Upper lobe of right lung (tissue), 1 donor: ENCODE data around the gene TRABD2B. TPM values are rescaled to one million over a fixed set of nuclear protein-coding genes. Genes with fewer than 3 reads are reported as not detected.

Experiments used
- ATAC-seq: fragments of 200-7000 bp; cut with Tn5 transposase; one replicate; pipeline ENCODE4 v1.9.1; 2020; ENCODE audit warnings: mild to moderate bottlenecking, moderate library complexity
- DNase-seq: peaks from one replicate; pipeline ENCODE4 v3.0.0-alpha.2; 2020
- H3K27ac ChIP-seq: fragments of 200-600 bp; one replicate; pipeline ENCODE4 v1.8.0; 2022
- H3K27me3 ChIP-seq: fragments of 200-600 bp; one replicate; pipeline ENCODE4 v1.8.0; 2022; ENCODE audit warnings: mild to moderate bottlenecking
- H3K36me3 ChIP-seq: fragments of 200-600 bp; one replicate; pipeline ENCODE4 v1.8.0; 2022
- H3K4me1 ChIP-seq: fragments of 200-600 bp; one replicate; pipeline ENCODE4 v1.8.0; 2022
- H3K4me3 ChIP-seq: fragments of 200-600 bp; one replicate; pipeline ENCODE4 v1.8.0; 2022; ENCODE audit warnings: mild to moderate bottlenecking
- H3K9me3 ChIP-seq: fragments of 200-600 bp; one replicate; pipeline ENCODE4 v1.8.0; 2022
- CTCF ChIP-seq: fragments of 200-600 bp; IDR thresholded peaks from one replicate; pipeline ENCODE4 v1.8.0; 2022; ENCODE audit warnings: antibody characterized with exemption
- intact Hi-C: fragments of 100-400 bp; cut with DNase I; formaldehyde crosslinking; loops from one replicate; pipeline ENCODE4 v1.11.0; 2022
- total RNA-seq: library from RNA; stranded (reverse); fragmentation: NEBNext Ultra II Directional; extraction: Animal tissue kit (Norgen Biotek cat#: 25700); gene quantifications from one replicate; pipeline ENCODE4 v1.2.1, GENCODE V29; 2021
- donor health status: DM: no; HTN: yes; CAD: no; lungs with severe emphysema.

TRABD2B gene
- total RNA-seq, 1 donor from 2014 or later, result 1.2 TPM

DNA sequence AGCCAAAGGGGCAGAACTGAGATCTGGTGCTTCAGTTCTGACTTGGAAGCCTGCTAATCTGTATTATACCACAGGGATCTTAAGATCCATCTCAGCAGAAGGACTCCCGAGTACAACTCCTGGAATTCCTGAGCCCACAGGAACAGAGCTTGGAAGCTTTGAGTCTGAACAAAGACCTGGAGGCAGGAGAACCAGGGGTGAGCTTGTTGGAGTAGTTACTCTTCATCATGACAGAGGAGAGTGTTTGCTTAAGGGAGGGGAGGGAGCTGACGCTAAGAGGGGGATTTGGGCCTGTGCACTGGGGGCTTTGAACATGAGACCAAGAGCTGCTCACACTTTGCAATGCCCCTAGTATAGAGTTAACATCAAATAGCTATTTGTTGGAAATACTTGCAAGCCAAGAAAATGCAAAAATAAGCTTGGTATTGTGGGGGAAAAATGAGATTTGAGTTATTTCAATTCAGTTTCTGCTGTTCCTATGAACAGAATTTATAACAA is 41.1 kb upstream of the TRABD2B start:
- intact Hi-C loops, result no loop called here
- TF ChIP-seq CTCF, result no peak
- peaks cover 11% of the 10 kb centered on the region for H3K4me1 ChIP-seq

DNA sequence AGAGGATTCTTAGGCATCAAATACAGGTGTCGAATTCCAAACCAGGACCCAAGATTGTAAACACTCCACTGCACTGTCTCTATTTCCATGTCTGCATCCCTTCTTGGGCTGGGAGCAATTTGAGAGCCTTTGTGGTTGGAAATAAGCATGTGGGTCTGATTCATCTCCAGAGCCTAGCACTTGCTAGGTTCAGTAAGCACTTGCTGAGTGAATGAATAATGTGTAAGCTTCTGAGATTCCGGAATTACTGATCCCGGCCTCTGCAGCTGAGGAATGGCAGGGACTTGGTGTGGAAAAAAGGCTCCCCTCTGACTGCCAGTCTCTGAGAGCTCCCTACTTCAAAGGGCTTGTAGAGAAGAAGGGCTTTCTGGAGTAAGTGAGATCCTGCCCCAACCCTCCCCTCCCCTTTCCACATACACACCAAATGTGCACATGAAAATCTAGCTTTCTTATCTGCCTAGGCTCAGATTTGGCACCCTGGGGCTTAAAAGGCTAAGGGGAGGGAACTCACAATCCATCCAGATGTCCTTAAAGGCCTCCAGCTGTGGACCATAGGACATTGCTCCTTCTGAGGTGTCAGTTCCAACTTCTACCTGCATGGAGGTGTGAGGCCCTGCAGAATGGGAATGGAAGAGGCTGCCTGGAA is 39.6 kb upstream of the TRABD2B start:
- H3K27ac ChIP-seq, result no peak overlapping the region
- TF ChIP-seq CTCF, result no peak
- ATAC-seq (no peak), DNase-seq (no peak)
- no peaks in the 10 kb centered on the region for H3K9me3 ChIP-seq
- H3K27me3 ChIP-seq, result no peaks in the 10 kb centered on the region
- intact Hi-C loops, result no loop called here
- no peak overlapping the region for H3K4me3 ChIP-seq
- H3K36me3 ChIP-seq, result no peaks in the 10 kb centered on the region
- peaks cover 11% of the 10 kb centered on the region for H3K4me1 ChIP-seq

More for the DNA sequence above, 41.1 kb upstream of the TRABD2B start:
- Histone ChIP-seq H3K27ac (no peak overlapping the region), H3K4me3 (no peak overlapping the region), H3K27me3 (no peaks in the 10 kb centered on the region), H3K9me3 (no peaks in the 10 kb centered on the region), H3K36me3 (no peaks in the 10 kb centered on the region)
- DNase-seq, result no peak
- ATAC-seq, result no peak

GRCh38 chr1:48035371-48036141 is 38.4 kb upstream of the TRABD2B start:
- Histone ChIP-seq H3K9me3 (no peaks in the 10 kb centered on the region), H3K36me3 (no peaks in the 10 kb centered on the region), H3K4me3 (no peak overlapping the region), H3K4me1 (peaks cover 11% of the 10 kb centered on the region), H3K27ac (no peak overlapping the region), H3K27me3 (no peaks in the 10 kb centered on the region)
- no peak for DNase-seq
- no peak for TF ChIP-seq CTCF
- intact Hi-C loops, result no loop called here
- no peak for ATAC-seq

DNA sequence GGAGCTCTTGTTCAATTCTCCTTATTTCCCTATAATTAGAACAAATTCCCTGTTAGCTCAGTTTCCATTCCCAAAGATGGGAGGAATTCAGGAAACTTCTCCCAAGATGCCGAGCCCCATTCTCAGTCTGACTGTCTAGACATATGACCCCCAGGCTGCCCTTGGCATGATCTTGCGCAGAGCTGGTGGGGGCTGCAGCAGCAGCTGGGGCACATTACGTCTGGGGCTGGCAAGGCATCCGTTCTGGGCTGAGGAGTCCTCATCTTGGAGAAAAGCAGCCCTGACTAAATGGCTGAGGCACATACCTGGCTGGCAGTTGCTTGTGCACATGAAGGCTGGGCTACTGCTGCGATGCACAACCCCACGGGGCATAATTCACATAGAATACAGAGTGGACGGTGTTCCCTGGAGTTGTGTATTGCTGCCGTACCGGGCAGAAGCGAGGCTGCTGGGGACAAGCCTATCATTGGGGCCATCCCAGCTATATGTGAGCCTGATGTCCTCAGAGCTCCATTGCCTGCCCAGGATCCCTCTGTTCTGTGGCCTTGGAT is 36.4 kb upstream of the TRABD2B start:
- intact Hi-C loops, result no loop called here
- Histone ChIP-seq H3K4me1 (peaks cover 2% of the 10 kb centered on the region), H3K4me3 (no peak overlapping the region), H3K27ac (no peak overlapping the region), H3K9me3 (no peaks in the 10 kb centered on the region), H3K27me3 (no peaks in the 10 kb centered on the region), H3K36me3 (no peaks in the 10 kb centered on the region)
- DNase-seq, result no peak
- no peak for TF ChIP-seq CTCF
- peak; percentile 33 for ATAC-seq

- H3K4me3 ChIP-seq, result no peak overlapping the region
- intact Hi-C loops, result no loop called here
- no peak overlapping the region for H3K27ac ChIP-seq
- DNase-seq (no peak), ATAC-seq (no peak)
- TF ChIP-seq CTCF, result no peak
- no peaks in the 10 kb centered on the region for H3K9me3 ChIP-seq
- no peaks in the 10 kb centered on the region for H3K27me3 ChIP-seq
- H3K4me1 ChIP-seq, result peaks cover 2% of the 10 kb centered on the region
- H3K36me3 ChIP-seq, result no peaks in the 10 kb centered on the region
Observed at GRCh38 chr1:48031676-48032075, 34.5 kb upstream of the TRABD2B start.
